Ovary (tissue), 9 donors: ENCODE results near the gene HDAC7. TPM values are rescaled to one million over a fixed set of nuclear protein-coding genes. Genes with fewer than 3 reads are reported as not detected.

ENCODE experiments used
- DNase-seq, 5 donors: peaks; one replicate each; pipeline ENCODE4 v3.0.0-alpha.2; 2019 to 2020
- H3K27ac ChIP-seq, 2 donors: fragments of 200-600 bp; one replicate each; pipeline versions ENCODE4 v1.5.1 to v1.8.0; 2019 to 2022
- H3K27me3 ChIP-seq: fragments of 200-600 bp; one replicate; pipeline ENCODE4 v1.8.0; 2022
- H3K36me3 ChIP-seq: fragments of 200-600 bp; sonication (generic); one replicate; pipeline ENCODE4 v1.5.1; 2019
- H3K4me1 ChIP-seq: one replicate; pipeline ENCODE4 v1.8.1; 2013; ENCODE audit warnings: mild to moderate bottlenecking, moderate library complexity; ENCODE audit not compliant: insufficient read depth
- H3K4me3 ChIP-seq: fragments of 200-600 bp; sonication (generic); one replicate; pipeline ENCODE4 v1.5.1; 2017
- H3K9me3 ChIP-seq, 2 donors: fragments of 200-600 bp in 1 of 2; sonication (generic) in 1 of 2; one replicate each; pipeline versions ENCODE4 v1.5.1 to v1.8.1; 2013 to 2019; ENCODE audit warnings: mild to moderate bottlenecking in 1 of 2, moderate library complexity in 1 of 2
- CTCF ChIP-seq, 3 donors: fragments of 450-650 bp in 2 of 3; fragments of 200-600 bp in 1 of 3; IDR thresholded peaks; one replicate each; pipeline versions ENCODE4 v1.5.1 to v1.8.0; 2016 to 2022; ENCODE audit warnings: antibody characterized with exemption in 3 of 3, mild to moderate bottlenecking in 1 of 3
- EP300 ChIP-seq: sonication (generic); formaldehyde crosslinking; IDR thresholded peaks from one replicate; pipeline ENCODE4 v1.6.1; 2017; ENCODE audit warnings: antibody characterized with exemption
- POLR2A ChIP-seq: fragments of 450-650 bp; IDR thresholded peaks from one replicate; pipeline ENCODE4 v1.6.1; 2017; ENCODE audit warnings: antibody characterized with exemption, mild to moderate bottlenecking, moderate library complexity
- WGBS, 3 donors: extraction: QIAGEN DNeasy Blood & Tissue Kit in 1 of 3; methylation state at CpG; one replicate each; pipeline versions ENCODE4 v1.1.5 to v1.1.7; 2013 to 2017; 5-methylcytosine and 5-hydroxymethylcytosine counted together
- intact Hi-C, 4 donors: fragments of 100-400 bp; cut with DNase I; formaldehyde crosslinking; loops; one replicate each; pipeline versions ENCODE4 v1.11.0 to v1.15.1; 2022 to 2023
- polyA plus RNA-seq, 2 donors: library from polyadenylated mRNA; stranded (reverse); fragments of 200-250 nt in 1 of 2; fragments of 350-450 nt in 1 of 2; fragmentation: Illumina TruSeq in 1 of 2; extraction: RNeasy Lipid Tissue Mini Kit (QIAGEN cat#74804) in 1 of 2; gene quantifications; one replicate each; pipeline ENCODE4 v1.2.3, GENCODE V29; 2013 to 2014
- total RNA-seq, 7 donors: library from RNA; depleted of rRNA in 2 of 7; stranded (reverse); fragments of >200 nt in 2 of 7; fragmentation: NEBNext Ultra II Directional in 3 of 7; extraction: Animal tissue kit (Norgen Biotek cat#: 25700) in 3 of 7; gene quantifications; one replicate each; pipeline versions ENCODE4 v1.1.0 to v1.2.4, GENCODE V29; 2016 to 2023
- donor health status: DM: no; HTN: no; CAD: no; lungs with moderate emphysema.
- donor health status: DM: no; HTN: no; CAD: no.
- donor health status: Bipolar disorder and iron deficiency.
- donor health status: DM: yes; HTN: yes; CAD: no.
- donor health status: DM: no; HTN: no; CAD: no.
- donor health status: DM: yes; HTN: yes; CAD: no.

The HDAC7 gene
- total and polyA plus RNA-seq, 9 donors: 40.1 to 151 (median 102) TPM

GRCh38 chr12:47862167-47862750 lies 42.6 kb upstream of the HDAC7 start:
- intact Hi-C loops: no loop called here
- 72 to 84% (median 73%) methylated on average over 5 of the region's 5 CpGs for WGBS, 3 donors
- TF ChIP-seq EP300 (no peak), POLR2A (no peak), CTCF (IDR thresholded peaks at IDR 0.05) (no peak)

GRCh38 chr12:47860873-47861272 lies 41.2 kb upstream of the HDAC7 start:
- 77 to 84% (median 83%) methylated on average over 2 of the region's 2 CpGs for whole genome bisulfite sequencing, 3 donors
- TF ChIP-seq EP300 (no peak), CTCF (IDR thresholded peaks at IDR 0.05) (no peak)
- Histone ChIP-seq H3K27ac (no peak overlapping the region), H3K27me3 (no peaks in the 10 kb centered on the region), H3K36me3 (no peaks in the 10 kb centered on the region), H3K4me3 (no peak overlapping the region), H3K4me1 (no peaks in the 10 kb centered on the region), H3K9me3 (no peaks in the 10 kb centered on the region)
- DNase-seq: no peak
- intact Hi-C loops: no loop called here

More at GRCh38 chr12:47862167-47862750, 42.6 kb upstream of the HDAC7 start:
- no peak overlapping the region for H3K4me3 ChIP-seq
- DNase-seq: no peak
- no peaks in the 10 kb centered on the region for H3K27me3 ChIP-seq
- no peaks in the 10 kb centered on the region for H3K36me3 ChIP-seq
- no peaks in the 10 kb centered on the region for H3K9me3 ChIP-seq
- no peak overlapping the region for H3K27ac ChIP-seq
- no peaks in the 10 kb centered on the region for H3K4me1 ChIP-seq

GRCh38 chr12:47860279-47860841 lies 40.7 kb upstream of the HDAC7 start:
- WGBS, 3 donors: 88 to 89% (median 89%) methylated on average over 7 of the region's 7 CpGs
- Histone ChIP-seq H3K27me3 (no peaks in the 10 kb centered on the region), H3K36me3 (no peaks in the 10 kb centered on the region), H3K4me3 (no peak overlapping the region), H3K4me1 (no peaks in the 10 kb centered on the region), H3K9me3 (no peaks in the 10 kb centered on the region), H3K27ac (no peak overlapping the region)
- no peak for DNase-seq
- intact Hi-C loops: no loop called here
- TF ChIP-seq EP300: no peak
- no peak for TF ChIP-seq CTCF (IDR thresholded peaks at IDR 0.05)
- TF ChIP-seq POLR2A: no peak

- Histone ChIP-seq H3K4me1 (no peaks in the 10 kb centered on the region), H3K27ac (no peak overlapping the region), H3K4me3 (no peak overlapping the region), H3K36me3 (no peaks in the 10 kb centered on the region), H3K27me3 (no peaks in the 10 kb centered on the region), H3K9me3 (no peaks in the 10 kb centered on the region)
- no peak for DNase-seq
- WGBS, 3 donors: 93 to 95% (median 94%) methylated on average over 8 of the region's 8 CpGs
- no peak for TF ChIP-seq POLR2A
- no peak for TF ChIP-seq CTCF (IDR thresholded peaks at IDR 0.05)
- no peak for TF ChIP-seq EP300
- intact Hi-C loops: no loop called here
These were observed 39.0 kb upstream of the HDAC7 start for GRCh38 chr12:47858511-47859266.
